ENCODE measurements around the gene CCT7. TPM values are rescaled to one million over a fixed set of nuclear protein-coding genes. Genes with fewer than 3 reads are reported as not detected.
A peak's percentile ranks its signal among the peaks of the same experiment; 100 is the strongest.

Gene CCT7
- total RNA-seq, 1 donor from 2014 or later = 318 TPM

GRCh38 chr2:73225513-73226360, 8.4 kb upstream of the CCT7 start:
- no peak for DNase-seq (ENCODE audit: low read depth in 2 of 2)

GRCh38 chr2:73227086-73227485, 7.0 kb upstream of the CCT7 start:
- no peak for DNase-seq (ENCODE audit: low read depth in 2 of 2)

- no peak for DNase-seq (ENCODE audit: low read depth in 2 of 2)
Observed at GRCh38 chr2:73228631-73229030, 5.5 kb upstream of the CCT7 start.

GRCh38 chr2:73232403-73233153, 1.5 kb upstream of the CCT7 start:
- DNase-seq (ENCODE audit: low read depth in 2 of 2) = peak; percentile 21 to 23

- peak; percentile 100 for DNase-seq (ENCODE audit: low read depth in 2 of 2)
Observed at GRCh38 chr2:73233154-73233931, 765 bp upstream of the CCT7 start, which contains the start of gene PRADC1. TSS of gene PRADC1 (minus strand) at chr2:73233239. CDS start at chr2:73233160, 79 bp downstream.

- DNase-seq (ENCODE audit: low read depth in 2 of 2) = no peak
Observed at GRCh38 chr2:73235315-73236028, 1.4 kb downstream of the CCT7 start.

GRCh38 chr2:73237168-73237567, 3.1 kb downstream of the CCT7 start:
- no peak for DNase-seq (ENCODE audit: low read depth in 2 of 2)

- DNase-seq (ENCODE audit: low read depth in 2 of 2) = no peak
Observed at GRCh38 chr2:73238149-73238548, 4.0 kb downstream of the CCT7 start.

- peak in 1 of 2 donors; percentile 28 for DNase-seq (ENCODE audit: low read depth in 2 of 2)
Observed at GRCh38 chr2:73238976-73239375, 4.9 kb downstream of the CCT7 start.

GRCh38 chr2:73239776-73240175, 5.7 kb downstream of the CCT7 start:
- peak; percentile 9 to 92 for DNase-seq (ENCODE audit: low read depth in 2 of 2)

GRCh38 chr2:73243884-73244570, 9.9 kb downstream of the CCT7 start:
- DNase-seq (ENCODE audit: low read depth in 2 of 2) = peak; percentile 32 to 41

GRCh38 chr2:73244580-73244979, 10.5 kb downstream of the CCT7 start:
- DNase-seq (ENCODE audit: low read depth in 2 of 2) = no peak

- no peak for DNase-seq (ENCODE audit: low read depth in 2 of 2)
Observed at GRCh38 chr2:73246850-73247249, 12.7 kb downstream of the CCT7 start.

GRCh38 chr2:73249636-73250035, 15.5 kb downstream of the CCT7 start:
- no peak for DNase-seq (ENCODE audit: low read depth in 2 of 2)

- DNase-seq (ENCODE audit: low read depth in 2 of 2) = no peak
Observed at GRCh38 chr2:73250872-73251846, 17.1 kb downstream of the CCT7 start.

GRCh38 chr2:73252238-73253027, 18.3 kb downstream of the CCT7 start:
- DNase-seq (ENCODE audit: low read depth in 2 of 2) = no peak

- DNase-seq (ENCODE audit: low read depth in 2 of 2) = no peak
Observed at GRCh38 chr2:73253400-73253799, 19.3 kb downstream of the CCT7 start.

GRCh38 chr2:73253901-73254300, 19.8 kb downstream of the CCT7 start:
- no peak for DNase-seq (ENCODE audit: low read depth in 2 of 2)
